Esophagus squamous epithelium (tissue), 5 donors: ENCODE results near the gene TEX12. TPM values are rescaled to one million over a fixed set of nuclear protein-coding genes. Genes with fewer than 3 reads are reported as not detected.
A peak's percentile ranks its signal among the peaks of the same experiment; 100 is the strongest.

ENCODE experiments used
- DNase-seq: peaks from one replicate; lab custom pipeline; 2025; lab: John Stamatoyannopoulos, UW
- H3K27ac ChIP-seq, 4 donors: fragments of 200-600 bp; sonication (generic); one replicate each; pipeline ENCODE4 v1.5.1; 2016 to 2019; ENCODE audit warnings: mild to moderate bottlenecking in 1 of 4
- H3K27me3 ChIP-seq, 4 donors: fragments of 200-600 bp; sonication (generic); 1 replicate in 3 of 4; 2 replicates in 1 of 4; pipeline versions ENCODE4 v1.5.1 to v1.6.0; 2017 to 2021; ENCODE audit warnings: antibody characterized with exemption in 1 of 4
- H3K36me3 ChIP-seq, 3 donors: fragments of 200-600 bp; sonication (generic); one replicate each; pipeline ENCODE4 v1.5.1; 2016 to 2019
- H3K4me1 ChIP-seq, 3 donors: fragments of 200-600 bp; sonication (generic); one replicate each; pipeline ENCODE4 v1.5.1; 2017 to 2019
- H3K4me3 ChIP-seq, 4 donors: fragments of 200-600 bp; sonication (generic); 1 replicate in 3 of 4; 2 replicates in 1 of 4; pipeline ENCODE4 v1.5.1; 2016 to 2019; ENCODE audit warnings: mild to moderate bottlenecking in 2 of 4, moderate library complexity in 1 of 4
- H3K9me3 ChIP-seq, 3 donors: fragments of 200-600 bp; sonication (generic); one replicate each; pipeline ENCODE4 v1.5.1; 2016 to 2019
- POLR2A ChIP-seq, 4 donors: fragments of 450-650 bp; IDR thresholded peaks; one replicate each; pipeline ENCODE4 v1.6.1; 2017; ENCODE audit warnings: antibody characterized with exemption in 4 of 4, mild to moderate bottlenecking in 4 of 4, moderate library complexity in 3 of 4
- WGBS, 2 donors: methylation state at CpG; one replicate each; pipeline ENCODE4 v1.1.5; 2018; 5-methylcytosine and 5-hydroxymethylcytosine counted together
- intact Hi-C: fragments of 100-400 bp; cut with DNase I; formaldehyde crosslinking; loops from one replicate; pipeline ENCODE4 v1.15.0; 2022
- small RNA-seq, 4 donors: library from RNA; depleted of rRNA; stranded (forward); fragments of <200 nt; gene quantifications; one replicate each; pipeline ENCODE3, GENCODE V24; 2016
- total RNA-seq, 4 donors: library from RNA; depleted of rRNA; stranded (reverse); fragments of >200 nt; gene quantifications; one replicate each; pipeline ENCODE4 v1.1.0, GENCODE V29; 2016
- TF ChIP-seq, protein P1 (sequence below), 6 experiments: fragments of 450-650 bp in 4 of 6; fragments of 200-600 bp in 2 of 6; sonication (generic) in 2 of 6; IDR thresholded peaks; one replicate each; pipeline ENCODE4 v1.5.1; 2016 to 2019; ENCODE audit warnings: antibody characterized with exemption in 6 of 6, mild to moderate bottlenecking in 4 of 6, moderate library complexity in 4 of 6
- donor health status: DM: yes; HTN: yes; CAD: no.

The TEX12 gene
- total RNA-seq, 4 donors from 2014 or later, result 0.38 to 2.5 TPM; not detected in 2

DNA sequence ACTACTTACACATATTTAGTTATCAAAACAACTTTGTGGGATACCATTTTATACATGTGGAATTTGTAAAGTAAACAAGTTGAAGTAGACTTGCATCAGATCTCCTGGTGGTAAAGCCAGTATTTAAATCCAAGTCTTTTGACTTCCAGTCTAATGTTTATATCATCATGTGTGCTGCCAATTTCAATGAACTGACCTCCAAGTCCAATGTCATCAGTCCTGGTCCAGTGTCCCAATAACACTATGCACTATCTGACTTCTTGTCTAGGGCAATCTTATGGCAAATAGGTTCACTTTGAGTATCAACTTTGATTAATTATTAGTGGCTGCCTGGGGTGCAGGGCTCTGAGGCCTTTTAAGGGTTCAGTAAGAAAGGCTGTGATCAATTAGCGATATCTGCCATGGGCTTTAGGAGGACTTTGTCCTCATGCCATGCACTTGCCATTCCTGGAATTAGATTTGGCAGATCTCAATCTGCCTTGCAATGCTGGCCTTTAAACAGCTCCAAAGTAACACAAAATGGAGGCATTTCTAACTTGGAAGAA is 49.5 kb downstream of the TEX12 start:
- no peak for DNase-seq
- Histone ChIP-seq H3K4me1 (peaks cover under 1 to 26% (median 3%) of the 10 kb centered on the region in 3 donors), H3K27ac (no peak overlapping the region), H3K9me3 (no peaks in the 10 kb centered on the region), H3K27me3 (no peaks in the 10 kb centered on the region), H3K36me3 (no peaks in the 10 kb centered on the region), H3K4me3 (no peak overlapping the region)
- TF ChIP-seq, protein P1, sequence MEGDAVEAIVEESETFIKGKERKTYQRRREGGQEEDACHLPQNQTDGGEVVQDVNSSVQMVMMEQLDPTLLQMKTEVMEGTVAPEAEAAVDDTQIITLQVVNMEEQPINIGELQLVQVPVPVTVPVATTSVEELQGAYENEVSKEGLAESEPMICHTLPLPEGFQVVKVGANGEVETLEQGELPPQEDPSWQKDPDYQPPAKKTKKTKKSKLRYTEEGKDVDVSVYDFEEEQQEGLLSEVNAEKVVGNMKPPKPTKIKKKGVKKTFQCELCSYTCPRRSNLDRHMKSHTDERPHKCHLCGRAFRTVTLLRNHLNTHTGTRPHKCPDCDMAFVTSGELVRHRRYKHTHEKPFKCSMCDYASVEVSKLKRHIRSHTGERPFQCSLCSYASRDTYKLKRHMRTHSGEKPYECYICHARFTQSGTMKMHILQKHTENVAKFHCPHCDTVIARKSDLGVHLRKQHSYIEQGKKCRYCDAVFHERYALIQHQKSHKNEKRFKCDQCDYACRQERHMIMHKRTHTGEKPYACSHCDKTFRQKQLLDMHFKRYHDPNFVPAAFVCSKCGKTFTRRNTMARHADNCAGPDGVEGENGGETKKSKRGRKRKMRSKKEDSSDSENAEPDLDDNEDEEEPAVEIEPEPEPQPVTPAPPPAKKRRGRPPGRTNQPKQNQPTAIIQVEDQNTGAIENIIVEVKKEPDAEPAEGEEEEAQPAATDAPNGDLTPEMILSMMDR (IDR thresholded peaks at IDR 0.05), result no peak
- TF ChIP-seq POLR2A (IDR thresholded peaks at IDR 0.05), result no peak
- 75 to 92% methylated on average over 1 of the region's 1 CpG for WGBS, 2 donors
- intact Hi-C loops, result loop anchor here (5.0 kb wide), 1 partner anchor 66 kb away; no protein-coding TSS in a partner anchor

DNA sequence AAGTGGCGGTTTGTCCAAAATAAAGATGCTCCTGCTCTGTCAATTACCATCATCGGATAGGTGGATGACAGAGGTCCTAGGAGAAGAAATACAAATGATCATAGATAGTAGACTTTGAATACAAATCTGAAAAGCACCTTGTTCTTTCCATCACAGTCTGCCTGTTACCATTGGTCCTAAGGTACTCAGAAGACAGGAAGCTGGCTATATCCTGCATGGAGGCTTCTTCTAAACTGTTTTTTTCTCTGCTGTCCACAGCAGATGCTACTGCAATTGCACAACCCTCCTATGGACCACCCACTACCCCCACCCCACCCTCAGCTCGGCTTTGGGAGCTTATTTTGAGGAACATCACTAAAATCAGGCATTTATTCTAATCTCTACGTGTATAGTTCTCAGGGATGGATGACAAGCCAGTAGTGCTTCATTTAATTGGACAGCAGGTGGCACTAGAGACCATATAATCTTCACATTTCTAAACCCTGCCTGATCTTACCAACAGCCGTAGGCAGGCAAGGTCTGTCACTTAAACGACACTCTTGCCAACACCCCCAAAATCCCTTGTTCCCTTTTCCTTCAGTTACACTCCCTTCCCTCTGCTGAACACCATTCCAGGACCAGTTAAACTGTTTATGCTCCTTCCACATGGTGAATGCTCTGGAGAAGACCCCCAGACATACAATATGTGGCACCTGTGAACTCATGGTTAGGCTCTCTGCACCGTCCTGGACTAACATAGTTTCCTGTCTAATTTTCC is 52.5 kb downstream of the TEX12 start:
- H3K4me1 ChIP-seq, result peaks cover 6 to 39% (median 16%) of the 10 kb centered on the region in 3 donors
- no peaks in the 10 kb centered on the region for H3K36me3 ChIP-seq
- no peak for TF ChIP-seq POLR2A (IDR thresholded peaks at IDR 0.05)
- TF ChIP-seq, protein P1 (IDR thresholded peaks at IDR 0.05), result peak; percentile 53 to 89 (median 88)
- no peaks in the 10 kb centered on the region for H3K27me3 ChIP-seq
- no peak overlapping the region for H3K4me3 ChIP-seq
- 33 to 34% methylated on average over 7 of the region's 7 CpGs for WGBS, 2 donors
- no peak for DNase-seq
- H3K9me3 ChIP-seq, result no peaks in the 10 kb centered on the region
- no peak overlapping the region for H3K27ac ChIP-seq
- intact Hi-C loops, result loop anchor here (5.0 kb wide), 1 partner anchor 63 kb away; no protein-coding TSS in a partner anchor

DNA sequence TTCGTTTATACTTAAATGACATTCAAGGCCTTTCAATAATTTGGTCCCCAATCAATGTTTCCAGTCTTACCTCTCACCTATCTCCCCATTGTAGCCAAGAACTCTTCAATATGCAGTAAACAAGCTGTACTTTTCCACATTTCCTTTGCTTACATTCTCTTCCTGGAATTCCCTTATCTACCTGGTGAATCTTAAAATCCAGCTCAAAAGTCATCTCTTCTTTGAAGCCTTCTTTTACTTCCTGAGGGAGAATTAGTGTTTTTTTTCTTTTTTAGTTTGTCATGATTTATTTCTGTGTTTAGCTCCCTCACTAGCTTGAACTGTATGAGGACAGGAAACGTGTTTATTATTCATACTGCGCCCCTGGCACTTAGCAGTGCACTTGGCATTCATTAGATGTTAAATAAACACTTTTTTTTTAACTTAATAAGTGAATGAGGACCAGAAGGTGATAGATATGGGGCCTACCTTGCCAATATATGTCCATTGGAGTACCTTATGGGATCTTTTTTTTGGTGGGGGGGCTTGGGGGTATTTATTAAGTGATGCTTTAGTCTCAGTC is 54.2 kb downstream of the TEX12 start:
- Histone ChIP-seq H3K4me1 (peaks cover 6 to 46% (median 16%) of the 10 kb centered on the region in 3 donors), H3K36me3 (no peaks in the 10 kb centered on the region), H3K9me3 (no peaks in the 10 kb centered on the region), H3K27me3 (no peaks in the 10 kb centered on the region), H3K27ac (peak overlapping the region; percentile 28 to 70 (median 64)), H3K4me3 (no peak overlapping the region)
- TF ChIP-seq POLR2A (IDR thresholded peaks at IDR 0.05), result no peak
- TF ChIP-seq, protein P1 (IDR thresholded peaks at IDR 0.05), result no peak
- 20 to 44% methylated on average over 3 of the region's 3 CpGs for WGBS, 2 donors
- no peak for DNase-seq
- intact Hi-C loops, result no loop called here

Small RNAs within 50 kb of the gene (small RNA-seq; reads per million reads assigned to genes)
- gene MRPS36P4, result 0 reads per million in 4 donors

Other genes starting within 250 kb of the TEX12 start
- gene C11orf52, start 248.5 kb upstream of the TEX12 start, total RNA-seq, result 10 to 100 TPM in 1 of 4 donors, 1 to 10 TPM in 3; 2.4 to 10.2 (median 3.7) TPM
- gene DIXDC1, start 230.0 kb upstream of the TEX12 start, total RNA-seq, result 10 to 100 TPM in 2 of 4 donors, 1 to 10 TPM in 2; 2.8 to 26.1 (median 9.2) TPM
- 10 to 100 TPM; 28.9 to 56.5 (median 39.4) TPM for gene DLAT, start 142.0 kb upstream of the TEX12 start, total RNA-seq
- gene PIH1D2, start 93.4 kb upstream of the TEX12 start, total RNA-seq, result 1 to 10 TPM; 1.7 to 3.3 (median 2.8) TPM
- gene NKAPD1, start 93.1 kb upstream of the TEX12 start, total RNA-seq, result 10 to 100 TPM in 3 of 4 donors, 1 to 10 TPM in 1; 8.2 to 19.4 (median 13.7) TPM
- 10 to 100 TPM; 43.5 to 65.3 (median 62.1) TPM for gene TIMM8B, start 80.6 kb upstream of the TEX12 start, total RNA-seq
- gene SDHD, start 80.5 kb upstream of the TEX12 start, total RNA-seq, result 100 to 1,000 TPM in 3 of 4 donors, 10 to 100 TPM in 1; 78.5 to 155 (median 122) TPM
- gene IL18, start 3.3 kb upstream of the TEX12 start, total RNA-seq, result 100 to 1,000 TPM in 2 of 4 donors, 10 to 100 TPM in 2; 43.7 to 125 (median 98.3) TPM
- gene BCO2, start 8.1 kb downstream of the TEX12 start, total RNA-seq, result 10 to 100 TPM in 2 of 4 donors, 1 to 10 TPM in 2; 2.7 to 17.0 (median 9.5) TPM
- gene PTS, start 59.1 kb downstream of the TEX12 start, total RNA-seq, result 10 to 100 TPM; 18.4 to 41.8 (median 38.0) TPM
- not detected for gene PLET1, start 93.5 kb downstream of the TEX12 start, total RNA-seq